Activated effector memory CD4-positive, alpha-beta T cell treated with Interleukin-2 at 50 U/mL for 16 hours (primary cell): ENCODE data around the gene LRFN4.

ENCODE experiments used
- DNase-seq: peaks from one replicate; pipeline ENCODE4 v3.0.0-alpha.2; 2020

LRFN4 gene

DNA sequence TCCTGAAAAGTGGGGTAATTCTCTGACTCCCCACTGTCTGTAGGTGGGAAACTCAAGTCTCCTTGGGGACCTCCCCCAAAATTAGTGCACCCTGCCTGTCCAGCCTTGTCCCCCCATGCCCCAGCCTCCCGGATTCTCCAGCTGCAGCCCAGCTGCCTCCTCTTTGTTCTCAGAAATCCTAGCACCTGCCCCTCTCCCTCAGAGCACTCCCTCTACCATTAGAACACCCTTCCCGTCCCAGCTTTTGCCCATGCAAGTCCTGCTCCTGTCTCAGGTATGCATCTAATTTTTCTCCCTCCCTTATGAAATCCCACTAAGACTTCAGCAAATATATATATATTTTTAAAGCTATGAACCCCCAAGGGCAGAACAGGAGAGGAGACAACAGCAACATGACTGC, 37.3 kb downstream of the LRFN4 start:
- no peak for DNase-seq

- DNase-seq = no peak
Measured at GRCh38 chr11:66901964-66902390, 45.1 kb downstream of the LRFN4 start.

DNA sequence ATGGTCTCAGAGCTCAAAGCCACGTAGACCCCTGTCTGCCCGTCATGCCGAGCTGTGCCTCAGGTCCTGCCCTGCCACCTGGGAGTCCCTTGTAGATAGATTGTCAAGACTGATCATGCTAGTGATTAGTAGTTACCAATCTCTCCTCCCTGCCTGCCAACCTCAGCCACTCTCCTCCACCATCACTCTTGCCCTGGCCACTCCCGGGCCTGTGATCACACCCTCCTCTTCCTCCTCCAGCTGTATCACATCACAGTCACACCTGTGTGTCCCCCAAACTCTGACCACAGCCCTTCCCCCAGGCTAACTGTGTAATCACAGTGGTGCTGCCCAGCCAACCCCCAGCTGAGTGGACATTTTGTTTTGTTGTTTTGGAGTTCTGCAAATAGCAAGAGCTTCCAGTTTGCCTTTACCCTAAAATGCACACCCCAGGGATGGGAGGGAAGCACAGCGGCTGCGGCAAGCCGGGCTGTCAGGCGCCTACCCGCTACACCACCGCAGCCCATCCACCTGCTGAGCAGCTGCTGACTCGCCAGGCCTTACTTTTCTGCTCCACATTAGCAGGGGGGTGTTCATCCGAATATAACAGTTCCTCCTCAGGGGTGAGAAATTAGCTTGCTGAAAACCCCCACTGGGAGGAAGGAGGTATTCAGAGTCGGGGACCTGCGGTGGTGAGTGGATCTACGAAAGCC, 45.8 kb downstream of the LRFN4 start:
- DNase-seq = no peak

- no peak for DNase-seq
Measured at GRCh38 chr11:66904055-66904454, 47.2 kb downstream of the LRFN4 start.

- no peak for DNase-seq
Measured at GRCh38 chr11:66904561-66904960, 47.7 kb downstream of the LRFN4 start.

GRCh38 chr11:66904981-66905521, 48.2 kb downstream of the LRFN4 start:
- no peak for DNase-seq

GRCh38 chr11:66905631-66906030, 48.8 kb downstream of the LRFN4 start:
- no peak for DNase-seq

DNA sequence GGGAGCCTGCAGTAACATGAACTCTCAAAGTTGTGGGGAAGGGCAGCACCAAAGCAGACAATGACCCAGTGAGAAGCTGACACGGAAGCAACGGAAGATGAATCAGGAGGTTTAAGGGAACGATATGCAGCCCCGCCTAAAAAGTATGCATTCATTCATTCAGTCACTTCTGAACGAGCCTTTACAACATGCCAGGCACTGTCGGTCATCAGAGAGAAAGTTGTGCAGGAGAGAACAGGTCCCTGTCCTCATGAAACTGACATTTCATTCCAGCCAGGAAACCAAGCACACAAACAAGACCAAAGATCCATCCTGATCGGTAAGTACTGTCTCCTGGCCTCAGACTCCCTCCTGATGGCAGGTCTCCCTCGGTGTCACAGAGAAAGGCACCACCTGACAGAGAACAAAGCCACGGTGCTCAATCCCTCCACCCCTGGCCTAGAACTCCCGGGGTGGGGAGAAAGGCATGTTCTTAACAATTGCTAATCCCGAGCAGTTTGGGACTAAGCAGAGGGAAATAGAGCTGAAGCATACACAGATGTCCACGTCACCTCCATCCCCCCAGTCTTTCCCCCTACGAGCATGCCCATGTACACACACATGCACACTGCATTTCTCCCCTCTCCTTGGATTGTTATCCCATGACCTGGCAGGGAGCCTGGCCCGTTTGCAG, 49.3 kb downstream of the LRFN4 start:
- DNase-seq = no peak

GRCh38 chr11:66907751-66908630, 51.1 kb downstream of the LRFN4 start:
- no peak for DNase-seq

DNA sequence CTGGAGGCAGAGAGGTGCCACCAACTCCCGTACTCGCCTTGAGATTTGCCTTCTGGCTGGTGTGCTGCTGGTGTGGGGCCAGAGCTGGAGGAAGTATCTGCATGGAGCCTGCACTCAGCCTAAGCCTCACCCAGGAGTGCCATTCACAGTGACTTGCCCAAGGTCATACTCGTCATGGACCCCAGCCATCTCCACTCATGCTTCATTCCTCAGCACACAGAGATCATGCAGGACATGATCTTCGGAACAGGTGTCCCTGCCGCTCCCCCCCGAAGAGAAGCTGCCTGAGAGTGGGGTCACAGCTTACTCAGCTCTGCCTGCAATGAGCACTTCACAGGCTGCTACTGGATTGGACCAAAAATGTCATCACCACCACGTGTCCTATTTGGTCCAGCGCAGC, 52.3 kb downstream of the LRFN4 start:
- DNase-seq = no peak

GRCh38 chr11:66910016-66910415, 53.2 kb downstream of the LRFN4 start:
- DNase-seq = no peak
